HuH-7.5 (cell line): ENCODE measurements around the gene CAMK2D.

ENCODE experiments used
- DNase-seq: peaks from one replicate; pipeline ENCODE4 v3.0.0; 2011; ENCODE audit warnings: low spot score

Gene CAMK2D

GRCh38 chr4:113682730-113683537 lies 78.6 kb downstream of the CAMK2D start:
- DNase-seq = no peak

- DNase-seq = no peak
Measured at GRCh38 chr4:113678641-113679040, 82.9 kb downstream of the CAMK2D start.

DNA sequence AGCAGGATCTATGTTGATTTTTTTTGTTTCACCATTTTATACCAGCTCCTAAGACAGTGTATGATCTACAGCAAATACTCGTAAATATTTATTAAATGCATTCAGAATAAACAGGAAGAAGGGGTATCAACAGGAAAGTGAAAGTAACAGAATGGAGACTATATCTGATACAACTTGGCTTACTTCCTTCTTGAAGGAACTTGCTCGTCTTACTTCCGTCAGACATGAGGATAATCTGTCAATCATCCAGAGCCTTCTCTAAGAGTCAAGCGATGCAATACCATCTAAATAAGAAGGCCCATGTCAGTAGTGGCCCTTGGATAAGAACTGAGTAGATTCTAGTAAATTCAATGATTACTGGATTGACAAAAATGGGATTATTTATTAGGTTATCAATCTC lies 84.2 kb downstream of the CAMK2D start:
- DNase-seq = no peak

GRCh38 chr4:113675731-113676697 lies 85.5 kb downstream of the CAMK2D start:
- DNase-seq = no peak

GRCh38 chr4:113674733-113675132 lies 86.8 kb downstream of the CAMK2D start:
- no peak for DNase-seq

- DNase-seq = no peak
Measured at GRCh38 chr4:113674251-113674650, 87.3 kb downstream of the CAMK2D start.

- DNase-seq = no peak
Measured at GRCh38 chr4:113673450-113673849, 88.1 kb downstream of the CAMK2D start.

- DNase-seq = no peak
Measured at GRCh38 chr4:113666386-113667114, 95.0 kb downstream of the CAMK2D start.

GRCh38 chr4:113665036-113665435 lies 96.5 kb downstream of the CAMK2D start:
- DNase-seq = no peak

- no peak for DNase-seq
Measured at GRCh38 chr4:113662581-113662980, 99.0 kb downstream of the CAMK2D start.

GRCh38 chr4:113659127-113659526 lies 102.4 kb downstream of the CAMK2D start:
- DNase-seq = no peak

GRCh38 chr4:113657586-113658233 lies 103.8 kb downstream of the CAMK2D start:
- no peak for DNase-seq

GRCh38 chr4:113653871-113654270 lies 107.7 kb downstream of the CAMK2D start:
- no peak for DNase-seq

GRCh38 chr4:113646442-113646822 lies 115.1 kb downstream of the CAMK2D start:
- no peak for DNase-seq

DNA sequence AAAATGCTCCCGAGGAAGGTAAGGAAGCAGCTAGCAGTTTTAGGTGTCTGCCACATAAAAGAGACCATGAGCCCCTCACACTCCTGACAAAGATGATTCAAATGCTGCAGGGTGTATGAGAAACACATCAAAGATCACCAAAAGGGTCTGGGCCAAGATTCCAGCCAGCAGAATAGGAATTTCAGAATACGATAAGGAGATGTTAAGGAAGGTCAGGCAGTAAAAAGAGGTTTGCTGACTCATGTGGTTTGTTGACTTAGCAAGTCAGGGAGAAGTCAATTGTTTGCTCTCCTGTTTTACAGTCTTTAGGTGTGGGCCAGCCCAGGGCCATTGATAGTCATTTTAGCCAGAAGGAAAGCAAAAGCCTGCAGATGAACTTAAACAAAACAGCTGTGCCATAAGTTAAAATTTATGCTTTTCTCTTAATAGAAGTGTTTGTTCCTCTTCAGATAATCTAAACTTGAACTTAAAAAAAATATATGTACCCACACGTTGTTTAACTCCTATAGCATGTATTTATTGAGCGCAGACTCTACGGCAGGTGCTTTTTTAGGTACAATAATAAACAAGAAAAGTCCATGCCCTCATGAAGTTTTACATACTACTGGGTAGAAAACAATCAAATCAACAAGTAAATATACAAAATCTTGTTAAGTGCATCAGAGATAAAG lies 115.6 kb downstream of the CAMK2D start:
- peak; percentile 25 for DNase-seq

DNA sequence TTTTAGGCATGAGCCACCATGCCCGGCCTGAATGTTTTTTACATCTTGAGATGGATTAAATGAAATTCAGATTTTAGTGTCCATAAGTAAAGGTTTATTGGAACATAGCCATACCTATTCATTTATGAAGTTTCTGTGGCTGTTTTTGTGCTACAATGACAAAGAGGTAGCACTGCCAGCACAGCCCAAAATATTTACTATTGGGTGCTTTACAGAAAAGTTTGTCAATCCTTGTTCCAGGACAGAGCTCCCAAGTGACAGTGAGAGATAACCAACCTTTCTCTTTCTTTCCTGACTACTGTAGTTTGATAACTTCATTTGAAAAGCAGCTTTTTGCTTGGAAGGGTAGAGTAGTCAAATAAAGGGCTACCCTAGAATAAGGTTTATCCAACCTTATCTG lies 116.2 kb downstream of the CAMK2D start:
- DNase-seq = no peak

GRCh38 chr4:113644398-113644797 lies 117.1 kb downstream of the CAMK2D start:
- DNase-seq = no peak

- no peak for DNase-seq
Measured at GRCh38 chr4:113643505-113643904, 118.0 kb downstream of the CAMK2D start.

- DNase-seq = no peak
Measured at GRCh38 chr4:113641025-113641431, 120.5 kb downstream of the CAMK2D start.

GRCh38 chr4:113639326-113639725 lies 122.2 kb downstream of the CAMK2D start:
- DNase-seq = no peak

DNA sequence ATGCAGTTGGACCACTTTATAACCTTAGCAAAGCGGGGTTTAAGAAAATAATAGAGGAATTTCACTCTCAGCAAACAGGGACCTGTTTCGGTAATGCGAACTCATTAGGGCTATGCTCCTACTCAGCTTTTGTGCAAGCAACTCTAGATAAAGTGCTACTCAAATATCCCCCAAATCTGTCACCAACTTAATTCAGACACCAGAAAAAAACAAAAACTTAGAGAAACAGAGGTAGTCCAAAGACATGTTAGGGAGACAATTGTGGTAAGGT lies 123.0 kb downstream of the CAMK2D start:
- no peak for DNase-seq
